ENCODE measurements around the gene SPRED3. TPM values are rescaled to one million over a fixed set of nuclear protein-coding genes. Genes with fewer than 3 reads are reported as not detected.

Gene SPRED3
- total RNA-seq, 6 experiments from 2014 or later, result 0.12 to 0.37 (median 0.22) TPM; not detected in 2

GRCh38 chr19:38434549-38435051, 46.1 kb downstream of the SPRED3 start:
- no peak overlapping the region for H3K27ac ChIP-seq

GRCh38 chr19:38437295-38437694, 48.8 kb downstream of the SPRED3 start:
- 75% methylated on average over 4 of the region's 6 CpGs for WGBS (ENCODE audit: insufficient coverage, low coverage, low lambda C conversion rate, missing lambda C conversion rate)

More at GRCh38 chr19:38434549-38435051, 46.1 kb downstream of the SPRED3 start:
- ATAC-seq (peak in 2 of 4 donors; percentile 27 to 61), DNase-seq (no peak)
- intact Hi-C loops (cut with DNase I), result no loop called here
- H3K4me1 ChIP-seq, result no peaks in the 10 kb centered on the region
- no peaks in the 10 kb centered on the region for H3K36me3 ChIP-seq
- H3K9me3 ChIP-seq, result no peaks in the 10 kb centered on the region
- TF ChIP-seq CTCF (IDR thresholded peaks at IDR 0.05), result no peak
- TF ChIP-seq POLR2A (IDR thresholded peaks at IDR 0.05), result no peak
- 11% methylated on average over 9 of the region's 13 CpGs for WGBS (ENCODE audit: insufficient coverage, low coverage, low lambda C conversion rate, missing lambda C conversion rate)
- no peak overlapping the region for H3K4me3 ChIP-seq
- H3K27me3 ChIP-seq, result peaks cover 4 to 7% of the 10 kb centered on the region in 2 donors

DNA sequence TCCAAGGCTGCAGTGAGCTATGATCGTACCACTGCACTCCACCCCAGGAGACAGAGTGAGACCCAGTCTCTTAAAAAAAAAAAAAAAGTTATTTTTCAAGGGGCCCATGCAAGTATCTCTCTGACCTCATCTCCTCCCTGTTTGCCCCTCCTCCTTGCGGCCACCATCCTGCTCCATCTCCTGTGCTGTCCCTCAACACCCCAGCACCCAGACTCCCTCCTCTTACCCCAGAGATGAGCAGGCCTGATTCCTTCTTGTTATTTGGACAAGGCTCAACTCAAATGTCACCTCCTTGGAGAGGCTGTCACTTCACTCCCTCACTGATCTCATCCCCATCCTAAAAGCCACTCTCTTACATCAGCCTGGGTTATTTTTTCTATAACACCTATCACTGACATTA, 49.4 kb downstream of the SPRED3 start:
- no peaks in the 10 kb centered on the region for H3K4me1 ChIP-seq
- H3K27ac ChIP-seq, result no peak overlapping the region
- ATAC-seq, result no peak
- intact Hi-C loops (cut with DNase I), result no loop called here
- no peak overlapping the region for H3K4me3 ChIP-seq
- H3K9me3 ChIP-seq, result no peaks in the 10 kb centered on the region
- peaks cover 4 to 7% of the 10 kb centered on the region in 2 donors for H3K27me3 ChIP-seq
- 73% methylated on average over 2 of the region's 2 CpGs for WGBS (ENCODE audit: insufficient coverage, low coverage, low lambda C conversion rate, missing lambda C conversion rate)
- TF ChIP-seq POLR2A (IDR thresholded peaks at IDR 0.05) (no peak), CTCF (IDR thresholded peaks at IDR 0.05) (no peak)
- H3K36me3 ChIP-seq, result no peaks in the 10 kb centered on the region
- no peak for DNase-seq

More at GRCh38 chr19:38437295-38437694, 48.8 kb downstream of the SPRED3 start:
- Histone ChIP-seq H3K4me1 (no peaks in the 10 kb centered on the region), H3K9me3 (no peaks in the 10 kb centered on the region), H3K27me3 (peaks cover 4 to 7% of the 10 kb centered on the region in 2 donors), H3K27ac (no peak overlapping the region), H3K36me3 (no peaks in the 10 kb centered on the region), H3K4me3 (no peak overlapping the region)
- intact Hi-C loops (cut with DNase I), result no loop called here
- no peak for DNase-seq
- no peak for TF ChIP-seq CTCF (IDR thresholded peaks at IDR 0.05)
- no peak for ATAC-seq

DNA sequence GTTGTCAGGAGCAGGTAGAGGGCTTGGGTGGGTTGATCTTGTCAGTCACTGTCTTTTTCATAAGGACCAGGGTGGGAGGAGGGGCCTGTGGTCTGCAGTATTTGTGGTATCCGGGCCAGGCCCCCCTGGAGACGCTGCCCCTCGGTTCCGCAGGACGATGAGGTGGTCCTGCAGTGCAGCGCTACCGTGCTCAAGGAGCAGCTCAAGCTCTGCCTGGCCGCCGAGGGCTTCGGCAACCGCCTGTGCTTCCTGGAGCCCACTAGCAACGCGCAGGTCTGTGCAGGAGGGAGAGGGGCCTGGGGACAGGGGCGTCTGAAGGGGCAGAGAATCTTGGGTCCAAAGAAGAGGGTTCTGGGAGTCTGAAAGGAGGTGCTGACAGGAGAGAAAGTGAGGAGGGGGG, 52.1 kb downstream of the SPRED3 start:
- Histone ChIP-seq H3K36me3 (no peaks in the 10 kb centered on the region), H3K4me1 (no peaks in the 10 kb centered on the region), H3K27ac (no peak overlapping the region), H3K27me3 (no peaks in the 10 kb centered on the region), H3K9me3 (no peaks in the 10 kb centered on the region), H3K4me3 (no peak overlapping the region)
- no peak for ATAC-seq
- DNase-seq, result no peak
- WGBS (ENCODE audit: insufficient coverage, low coverage, low lambda C conversion rate, missing lambda C conversion rate), result 75% methylated on average over 3 of the region's 14 CpGs
- intact Hi-C loops (cut with DNase I), result no loop called here
- no peak for TF ChIP-seq CTCF (IDR thresholded peaks at IDR 0.05)
- no peak for TF ChIP-seq POLR2A (IDR thresholded peaks at IDR 0.05)
